ENCODE data around the gene CNEP1R1. TPM values are rescaled to one million over a fixed set of nuclear protein-coding genes. Genes with fewer than 3 reads are reported as not detected.

CNEP1R1 gene
- total RNA-seq, 2 experiments from 2014 or later, result 19.3 to 22.8 TPM

DNA sequence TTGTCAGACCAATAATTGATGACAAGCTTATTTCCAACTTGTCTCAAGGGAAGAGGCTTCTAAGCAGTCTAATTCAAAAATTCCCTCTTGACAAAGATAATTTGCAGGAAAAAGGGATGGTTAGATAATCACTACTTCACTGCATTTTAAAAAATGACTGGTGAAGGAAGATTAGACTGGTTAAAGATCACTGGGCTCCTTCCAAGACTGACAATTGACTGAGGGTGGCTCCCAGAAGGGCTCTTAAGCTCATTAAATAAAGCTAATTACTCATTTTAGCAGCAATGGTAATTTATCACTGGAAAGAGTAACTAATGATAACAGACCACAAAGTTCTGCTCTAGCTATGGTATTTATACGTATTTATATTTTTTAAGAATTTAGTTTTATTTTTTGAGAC lies 36.3 kb downstream of the CNEP1R1 start:
- no peaks in the 10 kb centered on the region for H3K27me3 Mint-ChIP-seq
- peaks cover 3% of the 10 kb centered on the region for H3K9me3 Mint-ChIP-seq (ENCODE audit: low read depth)
- no peak for DNase-seq
- no peak overlapping the region for H3K4me3 Mint-ChIP-seq
- CTCF ChIA-PET, result no interaction called here
- ATAC-seq, result no peak
- H3K36me3 Mint-ChIP-seq (ENCODE audit: low read depth), result no peaks in the 10 kb centered on the region
- POLR2A ChIA-PET, result no interaction called here
- H3K4me1 Mint-ChIP-seq, result peaks cover 3% of the 10 kb centered on the region
- intact Hi-C loops (cut with DNase I, micrococcal nuclease), result no loop called here
- H3K27ac Mint-ChIP-seq, result no peak overlapping the region

DNA sequence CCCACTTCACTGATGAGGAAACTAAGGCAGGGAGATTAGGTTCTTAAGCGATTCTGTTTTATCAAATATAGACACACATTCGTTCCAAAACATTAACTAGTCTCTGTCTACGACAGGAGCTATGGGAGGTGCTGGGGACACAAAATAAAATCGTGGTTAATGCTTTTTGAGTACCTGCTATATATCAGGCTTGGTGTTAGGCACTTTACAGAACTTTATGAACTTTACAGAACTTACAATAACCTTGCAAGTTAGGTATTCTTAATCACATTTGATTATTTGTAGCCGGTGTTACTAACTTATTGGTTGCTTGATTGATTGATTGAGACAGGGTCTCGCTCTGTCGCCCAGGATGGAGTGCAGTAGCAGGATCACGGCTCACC lies 40.2 kb downstream of the CNEP1R1 start:
- intact Hi-C loops (cut with DNase I, micrococcal nuclease), result loop anchor here (1.0 to 5.0 kb wide), 3 partner anchors 40 to 617 kb away; partner anchors contain the start of genes CNEP1R1 (in 2 of the 2) and SNX20 (in 1 of the 2)

DNA sequence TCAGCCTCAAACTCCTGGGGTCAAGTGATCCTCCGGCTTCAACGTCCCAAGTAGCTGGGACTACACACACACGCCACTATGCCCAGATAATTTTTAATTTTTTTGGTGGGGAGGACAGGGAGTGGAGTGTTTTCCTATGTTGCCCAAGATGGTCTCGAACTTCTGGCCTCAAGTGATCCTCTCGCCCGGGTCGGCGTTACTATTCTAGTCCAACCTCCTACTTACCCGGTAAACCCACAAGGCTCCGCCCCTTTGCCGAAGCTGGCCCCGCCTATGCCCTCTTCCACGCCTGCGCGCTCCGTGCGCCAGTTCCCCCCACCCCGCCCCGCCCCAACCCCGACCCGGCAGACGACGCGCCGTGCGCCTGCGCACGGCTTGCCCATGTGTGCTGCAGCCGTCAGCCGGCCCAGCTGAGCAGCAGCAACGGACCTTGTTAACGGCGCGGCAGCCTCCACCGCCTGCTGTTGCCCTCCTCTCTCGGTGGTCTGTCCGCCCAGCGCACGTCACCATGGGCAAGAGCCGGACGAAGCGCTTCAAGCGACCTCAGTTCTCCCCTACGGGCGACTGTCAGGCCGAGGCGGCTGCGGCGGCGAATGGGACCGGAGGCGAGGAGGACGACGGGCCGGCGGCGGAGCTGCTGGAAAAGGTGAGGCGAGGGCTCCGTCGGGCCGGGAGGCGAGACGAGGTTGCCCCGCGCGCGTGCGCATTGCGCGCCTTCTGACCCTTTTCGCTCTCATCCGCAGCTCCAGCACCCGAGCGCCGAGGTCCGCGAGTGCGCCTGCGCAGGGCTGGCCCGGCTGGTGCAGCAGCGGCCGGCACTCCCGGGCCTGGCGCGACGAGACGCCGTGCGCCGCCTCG lies 40.8 kb downstream of the CNEP1R1 start, which contains the start of gene HEATR3:
HEATR3 (plus strand) TSS at position 347 of the 858 bp plus-strand sequence; CDS start at position 509, 162 bp downstream.
- Mint-ChIP-seq H3K36me3 (ENCODE audit: low read depth) (peaks cover 20% of the 10 kb centered on the region), H3K27me3 (no peaks in the 10 kb centered on the region)
- intact Hi-C loops (cut with DNase I, micrococcal nuclease), result loop anchor here (1.0 to 5.0 kb wide), 9 partner anchors 36 to 676 kb away; partner anchors contain the start of genes CNEP1R1 (in 2 of the 2), BRD7 (in 1 of the 2), CYLD (in 1 of the 2) and NKD1 (in 1 of the 2)

More for the DNA sequence above, 40.2 kb downstream of the CNEP1R1 start:
- ATAC-seq (no peak), DNase-seq (no peak)
- Mint-ChIP-seq H3K4me1 (peaks cover 31% of the 10 kb centered on the region), H3K4me3 (peak overlapping the region; percentile 87), H3K9me3 (ENCODE audit: low read depth) (no peaks in the 10 kb centered on the region), H3K36me3 (ENCODE audit: low read depth) (peaks cover 18% of the 10 kb centered on the region), H3K27me3 (no peaks in the 10 kb centered on the region), H3K27ac (peak overlapping the region; percentile 88)
- ChIA-PET POLR2A (interaction anchor here (1.4 kb wide), 1 partner anchor 40 kb away, joined by 4 read pairs; the partner anchor contains the start of gene CNEP1R1), CTCF (interaction anchor here (0.5 to 4.2 kb wide), 5 partner anchors 9 to 146 kb away, joined by 3 to 47 read pairs (median 4); partner anchors contain the start of gene CNEP1R1)

DNA sequence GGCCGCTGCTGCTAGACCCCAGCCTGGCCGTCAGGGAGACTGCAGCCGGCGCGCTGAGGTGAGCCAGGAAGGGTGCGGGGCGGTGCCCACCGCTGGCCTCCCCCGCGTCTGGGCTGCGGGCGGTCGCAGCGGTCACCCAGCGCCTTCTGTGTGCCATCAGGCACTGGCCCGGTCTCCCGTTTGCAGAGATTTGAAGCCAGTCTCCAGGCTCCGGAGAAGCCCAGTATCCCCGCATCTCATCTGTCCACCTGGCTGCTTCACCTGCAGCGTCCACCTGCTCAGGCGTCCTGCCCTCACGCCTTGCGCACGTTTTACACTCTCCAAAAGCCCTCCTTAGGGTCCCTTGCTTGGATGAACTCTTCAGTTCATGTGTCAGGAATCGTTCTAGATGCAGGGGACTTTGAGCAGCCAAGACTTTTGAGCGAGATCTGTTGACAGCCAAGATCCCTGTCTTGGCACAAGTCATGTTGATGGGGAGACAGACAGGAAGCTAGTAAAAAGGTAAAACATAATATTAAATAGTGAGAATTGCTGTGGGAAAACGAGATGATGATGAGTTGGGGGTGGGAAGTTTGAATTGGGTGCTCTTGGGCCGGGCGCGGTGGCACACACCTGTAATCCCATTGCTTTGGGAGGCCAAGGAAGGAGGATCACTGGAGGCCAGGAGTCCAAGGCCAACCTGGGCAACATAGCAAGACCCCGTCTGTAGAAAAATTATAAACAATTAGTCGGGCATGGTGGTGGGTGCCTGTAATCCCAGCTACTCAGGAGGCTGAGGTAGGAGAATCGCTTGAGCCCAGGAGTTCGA lies 41.7 kb downstream of the CNEP1R1 start:
- H3K36me3 Mint-ChIP-seq (ENCODE audit: low read depth), result peaks cover 27% of the 10 kb centered on the region
- no peaks in the 10 kb centered on the region for H3K27me3 Mint-ChIP-seq
- no peaks in the 10 kb centered on the region for H3K9me3 Mint-ChIP-seq (ENCODE audit: low read depth)
- ChIA-PET CTCF (interaction anchor here (0.5 to 4.5 kb wide), 12 partner anchors 39 to 1723 kb away, joined by 3 to 47 read pairs (median 4); partner anchors contain the start of gene CNEP1R1), POLR2A (interaction anchor here (0.8 to 1.4 kb wide), 3 partner anchors 41 to 130 kb away, joined by 4 to 9 read pairs (median 6); partner anchors contain the start of gene CNEP1R1)
- H3K4me1 Mint-ChIP-seq, result peaks cover 37% of the 10 kb centered on the region
- intact Hi-C loops (cut with DNase I, micrococcal nuclease), result loop anchor here (1.0 to 5.0 kb wide), 8 partner anchors 36 to 676 kb away; partner anchors contain the start of genes BRD7 (in 1 of the 2), CYLD (in 1 of the 2), NKD1 (in 1 of the 2) and SNX20 (in 1 of the 2)
- peak overlapping the region; percentile 87 for H3K4me3 Mint-ChIP-seq
- H3K27ac Mint-ChIP-seq, result peak overlapping the region; percentile 77
- DNase-seq, result no peak
- ATAC-seq, result no peak

More for the DNA sequence above, 40.8 kb downstream of the CNEP1R1 start, which contains the start of gene HEATR3:
- no peaks in the 10 kb centered on the region for H3K9me3 Mint-ChIP-seq (ENCODE audit: low read depth)
- peak within 1 kb of the TSS; percentile 87 for H3K4me3 Mint-ChIP-seq
- H3K4me1 Mint-ChIP-seq, result peaks cover 33% of the 10 kb centered on the region
- POLR2A ChIA-PET, result interaction anchor here (1.4 kb wide), 1 partner anchor 41 kb away, joined by 4 read pairs; the partner anchor contains the start of gene CNEP1R1
- peak; percentile 97 for DNase-seq
- peak; percentile 86 for ATAC-seq
- CTCF ChIA-PET, result interaction anchor here (0.5 to 4.5 kb wide), 12 partner anchors 8 to 1722 kb away, joined by 3 to 47 read pairs (median 4); partner anchors contain the start of gene CNEP1R1
- H3K27ac Mint-ChIP-seq, result peak within 1 kb of the TSS; percentile 88

DNA sequence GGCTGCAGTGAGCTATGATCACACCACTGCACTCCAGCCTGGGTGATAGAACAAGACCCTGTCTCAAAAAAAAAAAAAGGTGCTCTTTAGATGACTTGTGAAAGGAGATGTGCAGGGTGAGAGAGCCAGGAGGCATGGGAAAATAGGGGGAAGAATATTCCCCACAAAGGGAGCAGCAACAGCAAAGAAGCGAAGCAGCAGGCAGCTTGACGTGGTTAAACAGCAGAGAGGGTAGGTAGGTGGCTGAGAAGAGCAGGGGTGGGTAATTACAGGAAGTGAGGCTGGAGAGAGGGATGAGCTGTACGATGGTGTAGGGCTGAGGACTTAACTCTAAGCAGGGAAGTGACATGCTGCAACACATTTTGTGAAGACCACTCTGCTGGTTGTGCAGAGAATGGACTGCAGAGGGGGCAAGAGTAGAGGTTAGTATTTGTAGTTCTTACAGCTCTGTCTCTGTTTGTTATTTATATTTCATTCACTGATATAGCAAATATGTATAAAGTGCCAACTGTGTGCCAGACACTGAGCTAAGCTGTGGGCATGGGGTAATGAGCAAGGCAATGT lies 42.3 kb downstream of the CNEP1R1 start:
- ATAC-seq, result peak; percentile 43
- peak overlapping the region; percentile 77 for H3K27ac Mint-ChIP-seq
- POLR2A ChIA-PET, result interaction anchor here (0.8 to 1.4 kb wide), 2 partner anchors 42 to 130 kb away, joined by 6 to 9 read pairs; partner anchors contain the start of gene CNEP1R1
- peak overlapping the region; percentile 87 for H3K4me3 Mint-ChIP-seq
- intact Hi-C loops (cut with DNase I, micrococcal nuclease), result loop anchor here (1.0 to 5.0 kb wide), 5 partner anchors 85 to 615 kb away; partner anchors contain the start of genes BRD7 (in 1 of the 2) and SNX20 (in 1 of the 2)
- no peaks in the 10 kb centered on the region for H3K9me3 Mint-ChIP-seq (ENCODE audit: low read depth)
- peaks cover 39% of the 10 kb centered on the region for H3K4me1 Mint-ChIP-seq
- peak; percentile 61 for DNase-seq
- CTCF ChIA-PET, result interaction anchor here (0.5 to 4.5 kb wide), 11 partner anchors 10 to 300 kb away, joined by 3 to 47 read pairs (median 4); partner anchors contain the start of gene CNEP1R1
- H3K36me3 Mint-ChIP-seq (ENCODE audit: low read depth), result peaks cover 29% of the 10 kb centered on the region
- no peaks in the 10 kb centered on the region for H3K27me3 Mint-ChIP-seq

DNA sequence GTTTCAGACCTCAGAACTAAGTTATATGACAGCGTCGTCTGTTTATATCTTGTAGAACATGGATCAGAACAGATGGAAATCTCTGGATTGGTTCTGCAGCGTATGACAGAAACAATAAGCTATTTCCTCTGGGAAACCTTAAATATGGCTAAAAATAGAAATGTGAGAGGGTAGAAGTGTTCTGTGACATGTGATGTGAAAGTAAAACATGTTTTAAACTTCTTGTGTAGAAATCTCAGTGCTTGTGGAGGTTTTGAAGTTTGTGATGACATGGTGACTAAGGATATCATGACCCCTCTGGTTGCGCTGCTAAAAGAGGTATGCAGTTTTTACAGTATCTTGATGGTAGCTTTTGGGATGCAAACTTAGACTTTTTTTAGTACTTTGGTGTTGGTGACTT lies 43.5 kb downstream of the CNEP1R1 start:
- Mint-ChIP-seq H3K36me3 (ENCODE audit: low read depth) (peaks cover 33% of the 10 kb centered on the region), H3K27me3 (no peaks in the 10 kb centered on the region), H3K27ac (peak overlapping the region; percentile 56), H3K9me3 (ENCODE audit: low read depth) (no peaks in the 10 kb centered on the region), H3K4me1 (peaks cover 51% of the 10 kb centered on the region), H3K4me3 (no peak overlapping the region)
- intact Hi-C loops (cut with DNase I, micrococcal nuclease), result loop anchor here in 1 of 2 experiments (5.0 kb wide), 1 partner anchor 614 kb away; the partner anchor contains the start of gene SNX20
- ChIA-PET POLR2A (no interaction called here), CTCF (interaction anchor here (0.6 to 4.5 kb wide), 7 partner anchors 14 to 283 kb away, joined by 3 to 47 read pairs (median 3); partner anchors contain the start of gene CNEP1R1)
- ATAC-seq, result no peak
- no peak for DNase-seq

DNA sequence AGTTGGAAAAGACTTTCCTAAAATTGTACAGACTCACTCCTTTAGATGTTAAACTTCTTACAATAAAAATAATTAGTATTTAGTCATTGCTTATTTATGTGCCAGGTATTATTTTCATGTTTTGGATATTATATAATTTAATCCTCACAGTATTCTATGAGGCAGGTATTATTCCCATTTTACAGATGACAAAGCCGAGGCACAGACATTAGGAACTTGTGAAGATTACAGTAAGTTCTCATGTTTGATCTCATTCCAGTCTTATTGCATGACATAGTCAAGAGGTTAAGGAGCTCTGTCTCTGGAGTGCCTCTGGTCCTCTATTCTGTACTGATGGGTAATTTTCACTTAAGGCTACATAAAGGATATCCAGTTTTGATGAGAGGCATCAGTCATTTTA lies 44.0 kb downstream of the CNEP1R1 start:
- peaks cover 33% of the 10 kb centered on the region for H3K36me3 Mint-ChIP-seq (ENCODE audit: low read depth)
- no peak overlapping the region for H3K4me3 Mint-ChIP-seq
- ChIA-PET POLR2A (no interaction called here), CTCF (interaction anchor here (1.0 to 4.5 kb wide), 6 partner anchors 13 to 283 kb away, joined by 3 to 47 read pairs (median 5); partner anchors contain the start of gene CNEP1R1)
- intact Hi-C loops (cut with DNase I, micrococcal nuclease), result loop anchor here in 1 of 2 experiments (5.0 kb wide), 1 partner anchor 613 kb away; the partner anchor contains the start of gene SNX20
- peak overlapping the region; percentile 13 for H3K27ac Mint-ChIP-seq
- H3K4me1 Mint-ChIP-seq, result peaks cover 52% of the 10 kb centered on the region
- no peaks in the 10 kb centered on the region for H3K27me3 Mint-ChIP-seq
- DNase-seq, result no peak
- ATAC-seq, result no peak
- no peaks in the 10 kb centered on the region for H3K9me3 Mint-ChIP-seq (ENCODE audit: low read depth)

DNA sequence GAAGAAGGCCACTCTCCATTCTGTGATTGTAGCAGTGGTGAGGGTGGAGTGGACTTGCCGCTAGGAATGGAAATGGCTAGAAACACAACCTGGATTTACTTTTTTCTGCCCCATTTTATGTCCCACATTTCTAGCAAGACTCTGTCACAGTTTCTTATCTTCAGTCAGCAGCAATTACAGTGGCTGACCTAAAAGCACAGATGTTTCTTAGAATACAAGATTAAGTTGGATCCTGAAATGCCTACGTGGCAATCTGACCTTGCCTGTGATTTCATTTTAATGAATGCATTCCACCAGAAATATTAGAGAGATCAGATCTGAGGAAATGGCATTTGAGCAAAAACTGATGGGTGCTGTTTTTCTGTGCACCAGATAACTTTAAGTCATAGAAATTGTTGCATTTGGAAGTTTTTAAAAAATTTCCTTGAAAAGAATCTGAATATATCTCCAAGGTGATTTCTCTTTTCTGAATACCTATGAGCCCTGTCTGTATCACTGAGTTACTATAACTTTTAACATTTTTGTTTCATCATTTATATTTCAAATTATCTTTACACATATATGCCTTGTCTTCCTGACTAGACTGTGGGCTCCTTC lies 46.1 kb downstream of the CNEP1R1 start:
- Mint-ChIP-seq H3K4me3 (no peak overlapping the region), H3K9me3 (ENCODE audit: low read depth) (no peaks in the 10 kb centered on the region), H3K36me3 (ENCODE audit: low read depth) (peaks cover 42% of the 10 kb centered on the region), H3K27ac (no peak overlapping the region), H3K27me3 (no peaks in the 10 kb centered on the region), H3K4me1 (peaks cover 50% of the 10 kb centered on the region)
- ATAC-seq (no peak), DNase-seq (no peak)
- ChIA-PET CTCF (interaction anchor here (0.7 to 1.6 kb wide), 5 partner anchors 46 to 451 kb away, joined by 3 to 5 read pairs (median 3); partner anchors contain the start of gene CNEP1R1), POLR2A (no interaction called here)
- intact Hi-C loops (cut with DNase I, micrococcal nuclease), result no loop called here

DNA sequence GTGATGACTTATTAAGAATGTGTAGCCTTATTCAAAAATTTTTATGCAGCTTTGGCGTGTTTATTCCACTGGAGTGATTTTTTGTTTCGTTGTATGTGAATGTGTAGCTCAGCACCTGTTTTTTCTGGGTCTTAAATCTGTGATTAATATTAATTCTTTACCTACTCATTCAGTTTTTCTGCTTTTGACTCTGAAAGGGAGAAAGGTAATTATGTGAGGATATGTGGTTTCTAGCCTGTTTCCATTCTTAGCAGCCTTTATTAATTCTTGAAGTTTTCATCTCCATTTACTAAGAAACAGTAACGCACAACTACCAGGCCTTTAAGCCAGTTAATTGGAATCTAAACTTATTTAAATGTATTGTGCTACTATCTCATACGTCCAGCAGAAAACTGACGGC lies 47.7 kb downstream of the CNEP1R1 start:
- peak overlapping the region; percentile 23 for H3K27ac Mint-ChIP-seq
- DNase-seq (no peak), ATAC-seq (peak; percentile 39)
- CTCF ChIA-PET, result interaction anchor here (0.7 kb wide), 1 partner anchor 48 kb away, joined by 3 read pairs; the partner anchor contains the start of gene CNEP1R1
- intact Hi-C loops (cut with DNase I, micrococcal nuclease), result no loop called here
- no peaks in the 10 kb centered on the region for H3K9me3 Mint-ChIP-seq (ENCODE audit: low read depth)
- POLR2A ChIA-PET, result no interaction called here
- peaks cover 41% of the 10 kb centered on the region for H3K4me1 Mint-ChIP-seq
- H3K4me3 Mint-ChIP-seq, result no peak overlapping the region
- H3K36me3 Mint-ChIP-seq (ENCODE audit: low read depth), result peaks cover 45% of the 10 kb centered on the region
- no peaks in the 10 kb centered on the region for H3K27me3 Mint-ChIP-seq
